ENCODE measurements around the gene ERBIN.
"Not testable (repeated sequence)": the region's sequence is repeated elsewhere in the genome, so short reads cannot be mapped to it uniquely, and the experiment has no call there.

Gene ERBIN

GRCh38 chr5:65923339-65923738, 3.0 kb upstream of the ERBIN start:
- DNase-seq, result no peak

DNA sequence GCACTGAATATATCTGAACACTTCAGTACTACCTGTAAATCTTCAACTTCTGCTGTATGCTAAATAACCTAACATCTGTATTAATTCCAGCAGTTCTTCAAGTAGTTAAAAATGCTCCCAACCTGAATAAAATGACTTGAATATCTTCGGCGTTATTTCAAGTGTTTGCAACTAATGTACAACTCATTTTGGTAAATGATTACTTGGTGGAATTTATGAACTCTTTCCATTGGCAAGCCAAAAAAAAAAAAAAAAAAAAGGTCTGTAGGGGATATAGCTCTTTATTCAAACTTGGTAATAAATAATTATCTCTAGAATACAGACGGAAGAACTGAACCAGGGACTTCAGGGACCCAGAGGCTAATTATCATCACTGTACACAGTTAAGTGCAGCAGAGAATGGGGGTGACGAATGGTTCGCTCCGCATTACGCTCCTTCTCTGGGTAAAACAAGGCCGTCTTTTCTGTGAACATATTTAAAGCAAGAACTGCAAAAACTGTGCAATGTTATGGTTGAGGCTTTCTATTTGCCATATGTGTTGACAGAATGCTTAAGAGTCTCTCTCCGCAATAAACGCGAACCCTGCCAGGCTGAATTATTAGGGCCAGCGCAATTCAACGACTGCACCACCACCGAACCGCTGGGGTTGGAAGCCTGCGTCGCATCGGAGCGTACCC, 1.9 kb upstream of the ERBIN start:
- peak; percentile 47 for DNase-seq

- DNase-seq, result peak; percentile 71
Measured at GRCh38 chr5:65925044-65925600, 1.3 kb upstream of the ERBIN start.

- peak; percentile 85 for DNase-seq
Measured at GRCh38 chr5:65925601-65926275, 637 bp upstream of the ERBIN start.

DNA sequence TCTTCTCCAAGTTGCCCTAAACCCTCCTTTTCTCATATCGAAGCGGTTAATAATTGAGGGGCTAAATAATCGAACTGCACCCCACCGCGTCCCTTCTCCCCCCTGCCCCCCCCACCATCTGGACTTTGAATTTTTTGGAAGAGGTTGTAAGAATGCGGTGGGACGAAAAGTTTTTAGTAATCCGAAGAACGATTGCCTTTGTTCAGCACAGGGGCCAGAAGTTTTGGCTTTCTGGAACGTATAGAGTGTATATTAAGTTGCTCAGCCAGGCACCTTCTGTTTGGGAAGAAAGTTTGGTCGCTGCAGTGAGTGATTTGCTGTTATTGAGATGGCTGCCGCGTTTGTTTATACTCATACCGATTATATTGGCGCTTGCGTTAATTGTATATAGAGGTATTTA, 518 bp downstream of the ERBIN start:
- DNase-seq, result no peak

DNA sequence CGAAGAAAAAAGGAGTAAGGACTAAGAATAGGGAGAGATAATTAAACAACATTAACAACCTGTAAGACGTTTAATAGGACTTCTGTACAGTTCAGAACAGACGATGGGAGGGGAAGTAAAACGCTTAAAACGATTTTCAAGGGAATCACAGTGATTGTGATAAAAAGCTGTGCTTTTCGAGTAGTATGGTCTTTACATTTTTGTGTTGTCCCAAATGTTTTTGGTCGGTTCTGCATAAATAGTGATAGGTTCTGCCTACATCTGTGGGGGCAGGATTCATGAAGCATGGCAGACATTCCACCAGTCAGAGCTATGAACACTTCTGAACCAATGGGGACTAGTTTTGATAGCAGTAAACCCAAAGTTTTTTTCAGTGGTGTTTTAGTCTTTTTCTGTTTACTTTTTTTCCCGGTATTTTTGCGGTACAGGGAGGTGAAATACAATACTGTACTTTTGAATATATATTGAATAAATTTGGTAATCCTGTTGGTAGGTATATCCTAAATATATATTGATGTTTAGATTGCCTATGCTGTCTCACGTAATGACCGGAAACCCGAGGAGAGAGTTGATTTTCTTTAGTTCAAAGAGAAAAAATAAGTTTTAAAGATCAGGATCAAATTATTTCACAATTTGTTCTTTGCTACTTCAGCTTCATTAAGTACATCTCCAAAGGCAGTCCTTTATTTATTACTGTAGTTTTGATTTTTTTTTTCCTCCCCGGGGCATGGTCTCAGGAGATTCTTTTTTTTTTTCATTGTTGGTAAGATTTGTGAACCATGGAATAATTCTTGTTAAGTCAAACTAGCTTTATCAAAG, 1.3 kb downstream of the ERBIN start:
- DNase-seq, result no peak

DNA sequence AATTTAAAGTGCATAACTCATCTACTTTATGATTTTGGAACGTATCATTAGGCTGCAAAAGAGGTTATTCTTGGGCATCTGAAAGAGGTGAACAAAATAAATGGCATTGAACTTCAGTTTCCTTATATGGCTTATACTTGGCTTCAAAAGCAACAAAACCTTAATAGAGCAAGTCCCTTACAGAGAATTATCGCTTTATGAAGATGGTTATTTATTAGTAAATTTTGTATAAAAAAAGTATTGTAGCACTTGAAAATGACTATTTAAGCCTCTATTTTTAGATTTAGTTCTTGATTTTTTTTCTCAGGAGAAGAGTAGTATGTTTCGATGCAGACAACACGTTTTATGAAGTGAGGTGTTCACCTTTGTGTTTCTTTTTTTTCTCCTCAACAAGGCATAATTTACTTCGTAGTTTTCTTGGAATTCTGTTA, 2.0 kb downstream of the ERBIN start:
- no peak for DNase-seq

GRCh38 chr5:65928860-65929259, 2.5 kb downstream of the ERBIN start:
- DNase-seq, result no peak

GRCh38 chr5:65932676-65933075, 6.3 kb downstream of the ERBIN start:
- DNase-seq, result no peak

- DNase-seq, result no peak
Measured at GRCh38 chr5:65933295-65933694, 6.9 kb downstream of the ERBIN start.

GRCh38 chr5:65938256-65938655, 11.9 kb downstream of the ERBIN start:
- no peak for DNase-seq

DNA sequence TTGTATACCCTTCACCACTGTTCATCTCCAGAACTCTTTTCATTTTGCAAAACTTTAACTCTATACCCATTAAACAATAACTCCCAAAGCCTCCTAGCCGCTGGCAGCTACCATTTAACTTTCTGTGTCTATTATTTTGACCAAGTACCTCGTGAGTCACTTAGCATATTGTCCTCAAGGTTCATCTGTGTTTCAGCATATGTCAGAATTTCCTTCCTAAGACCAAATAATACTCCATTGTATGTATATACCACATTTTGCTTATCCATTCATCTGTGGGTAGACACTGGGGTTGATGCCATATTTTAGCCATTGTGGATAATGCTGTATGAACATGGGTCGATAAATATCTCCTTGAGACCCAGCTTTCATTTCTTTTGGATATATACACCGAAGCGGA, 17.4 kb downstream of the ERBIN start:
- no peak for DNase-seq

- DNase-seq, result no peak
Measured at GRCh38 chr5:65946198-65946745, 19.9 kb downstream of the ERBIN start.

DNA sequence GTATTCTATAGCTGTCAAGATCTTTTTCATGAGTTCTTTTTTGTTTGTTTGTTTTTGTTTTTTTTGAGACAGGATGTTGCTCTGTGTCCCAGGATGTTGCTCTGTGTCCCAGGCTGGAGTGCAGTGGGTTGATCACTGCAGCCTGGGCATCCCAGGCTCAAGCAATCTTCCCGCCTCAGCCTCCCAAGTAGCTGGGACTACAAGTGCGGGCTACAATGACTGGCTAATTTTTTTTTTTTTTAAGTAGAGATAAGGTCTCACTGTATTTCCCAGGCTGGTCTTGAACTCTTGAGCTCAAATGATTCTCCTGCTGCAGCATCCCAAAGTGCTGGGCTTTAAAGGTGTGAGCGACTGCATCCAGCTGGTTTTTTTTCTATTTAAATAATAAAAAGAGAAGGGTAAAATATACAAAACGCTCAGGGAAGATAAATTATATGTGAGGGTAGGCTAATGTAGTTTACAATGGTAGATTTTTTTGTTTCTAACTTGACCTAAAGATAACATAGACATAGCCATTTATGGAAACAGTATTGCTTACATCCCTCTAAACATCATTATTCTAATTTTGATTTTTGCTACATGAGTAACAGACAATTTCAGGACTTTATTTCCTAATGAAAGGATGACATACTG, 21.9 kb downstream of the ERBIN start:
- no peak for DNase-seq

GRCh38 chr5:65951330-65951729, 25.0 kb downstream of the ERBIN start:
- no peak for DNase-seq

GRCh38 chr5:65952259-65952658, 25.9 kb downstream of the ERBIN start:
- DNase-seq, result no peak

- no peak for DNase-seq
Measured at GRCh38 chr5:65954200-65954599, 27.8 kb downstream of the ERBIN start.

GRCh38 chr5:65955746-65956145, 29.4 kb downstream of the ERBIN start:
- DNase-seq, result no peak

DNA sequence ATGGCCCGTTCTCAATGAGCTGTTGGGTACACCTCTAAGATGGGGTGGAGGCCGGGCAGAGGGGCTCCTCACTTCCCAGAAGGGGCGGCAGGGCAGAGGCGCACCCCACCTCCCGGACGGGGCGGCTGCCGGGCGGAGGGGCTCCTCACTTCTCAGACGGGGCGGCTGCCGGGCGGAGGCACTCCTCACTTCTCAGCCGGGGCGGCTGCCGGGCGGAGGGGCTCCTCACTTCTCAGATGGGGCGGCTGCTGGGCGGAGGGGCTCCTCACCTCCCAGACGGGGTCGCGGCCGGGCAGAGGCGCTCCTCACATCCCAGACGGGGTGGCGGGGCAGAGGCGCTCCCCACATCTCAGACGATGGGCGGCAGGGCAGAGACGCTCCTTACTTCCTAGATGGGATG, 31.3 kb downstream of the ERBIN start:
- DNase-seq, result not testable (repeated sequence)

GRCh38 chr5:65961633-65962032, 35.3 kb downstream of the ERBIN start:
- DNase-seq, result no peak

DNA sequence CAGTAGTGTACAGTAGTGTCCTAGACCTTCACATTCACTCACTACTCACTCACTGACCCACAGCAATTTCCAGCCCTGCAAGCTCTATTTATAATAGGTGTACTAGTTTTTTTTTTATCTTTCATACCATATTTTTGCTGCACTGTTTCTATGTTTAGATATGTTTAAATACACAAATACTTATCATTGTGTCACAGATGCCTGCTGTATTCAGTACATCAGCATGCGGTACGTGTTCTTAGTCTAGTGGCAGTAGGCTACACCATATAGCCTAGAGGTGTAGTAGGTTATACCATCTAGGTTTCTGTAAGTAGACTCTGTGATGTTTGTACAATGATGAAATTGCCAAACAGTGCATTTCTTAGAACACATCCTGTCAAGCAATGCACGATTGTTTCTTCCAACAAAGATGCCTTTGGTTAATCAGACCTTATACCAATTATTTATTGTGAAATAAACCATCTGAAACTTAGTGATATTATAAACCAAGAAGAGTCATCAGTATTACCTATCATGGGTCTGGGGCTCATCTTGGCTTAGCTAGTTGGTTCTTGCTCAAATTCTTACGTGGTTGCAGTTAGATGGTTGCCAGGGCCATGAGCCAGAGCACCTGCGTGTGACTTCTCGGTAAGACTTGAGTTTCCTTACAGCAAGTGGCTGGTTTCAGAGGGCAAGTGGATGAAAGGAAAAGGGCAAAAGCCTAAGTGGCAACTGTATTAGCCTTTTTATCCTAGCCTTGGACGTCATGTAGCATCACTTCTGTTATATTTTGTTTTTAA, 41.1 kb downstream of the ERBIN start:
- no peak for DNase-seq
